Breast epithelium (tissue), 3 donors: ENCODE data around the gene DPY19L3.
"Not testable (repeated sequence)": the region's sequence is repeated elsewhere in the genome, so short reads cannot be mapped to it uniquely, and the experiment has no call there.

Source experiments
- POLR2AphosphoS5 ChIP-seq, 3 donors: sonication (generic); formaldehyde crosslinking; IDR thresholded peaks; one replicate each; pipeline ENCODE4 v1.6.1; 2017; ENCODE audit warnings: antibody characterized with exemption in 3 of 3
- TF ChIP-seq, protein P1 (sequence below), 3 donors: fragments of 450-650 bp; IDR thresholded peaks; one replicate each; pipeline ENCODE4 v1.5.1; 2016 to 2017; ENCODE audit warnings: antibody characterized with exemption in 3 of 3, mild to moderate bottlenecking in 3 of 3, moderate library complexity in 3 of 3

DNA sequence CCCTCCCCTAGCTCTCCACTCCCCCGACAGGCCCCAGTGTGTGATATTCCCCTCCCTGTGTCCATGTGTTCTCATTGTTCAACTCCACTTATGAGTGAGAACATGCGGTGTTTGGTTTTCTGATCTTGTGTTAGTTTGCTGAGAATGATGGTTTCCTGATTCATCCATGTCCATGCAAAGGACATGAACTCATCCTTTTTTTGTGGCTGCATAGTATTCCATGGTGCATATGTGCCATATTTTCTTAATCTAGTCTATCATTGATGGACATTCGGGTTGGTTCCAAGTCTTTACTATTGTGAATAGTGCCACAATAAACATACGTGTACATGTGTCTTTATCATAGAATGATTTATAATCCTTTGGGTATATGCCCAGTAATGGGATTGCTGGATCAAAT lies 106.9 kb downstream of the DPY19L3 start:
- TF ChIP-seq, protein P1, sequence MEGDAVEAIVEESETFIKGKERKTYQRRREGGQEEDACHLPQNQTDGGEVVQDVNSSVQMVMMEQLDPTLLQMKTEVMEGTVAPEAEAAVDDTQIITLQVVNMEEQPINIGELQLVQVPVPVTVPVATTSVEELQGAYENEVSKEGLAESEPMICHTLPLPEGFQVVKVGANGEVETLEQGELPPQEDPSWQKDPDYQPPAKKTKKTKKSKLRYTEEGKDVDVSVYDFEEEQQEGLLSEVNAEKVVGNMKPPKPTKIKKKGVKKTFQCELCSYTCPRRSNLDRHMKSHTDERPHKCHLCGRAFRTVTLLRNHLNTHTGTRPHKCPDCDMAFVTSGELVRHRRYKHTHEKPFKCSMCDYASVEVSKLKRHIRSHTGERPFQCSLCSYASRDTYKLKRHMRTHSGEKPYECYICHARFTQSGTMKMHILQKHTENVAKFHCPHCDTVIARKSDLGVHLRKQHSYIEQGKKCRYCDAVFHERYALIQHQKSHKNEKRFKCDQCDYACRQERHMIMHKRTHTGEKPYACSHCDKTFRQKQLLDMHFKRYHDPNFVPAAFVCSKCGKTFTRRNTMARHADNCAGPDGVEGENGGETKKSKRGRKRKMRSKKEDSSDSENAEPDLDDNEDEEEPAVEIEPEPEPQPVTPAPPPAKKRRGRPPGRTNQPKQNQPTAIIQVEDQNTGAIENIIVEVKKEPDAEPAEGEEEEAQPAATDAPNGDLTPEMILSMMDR (IDR thresholded peaks at IDR 0.05) = not testable (repeated sequence)
- not testable (repeated sequence) for TF ChIP-seq POLR2AphosphoS5 (IDR thresholded peaks at IDR 0.05)
